Epithelial cell of umbilical artery (primary cell): ENCODE measurements around the gene IL10RA. TPM values are rescaled to one million over a fixed set of nuclear protein-coding genes. Genes with fewer than 3 reads are reported as not detected.

Experiments used
- total RNA-seq: library from RNA; depleted of rRNA; stranded (reverse); fragments of >200 nt; gene quantifications from 2 replicates; pipeline ENCODE4 v1.2.3, GENCODE V29; 2014

Gene IL10RA
- not detected in 2 replicates for total RNA-seq

DNA sequence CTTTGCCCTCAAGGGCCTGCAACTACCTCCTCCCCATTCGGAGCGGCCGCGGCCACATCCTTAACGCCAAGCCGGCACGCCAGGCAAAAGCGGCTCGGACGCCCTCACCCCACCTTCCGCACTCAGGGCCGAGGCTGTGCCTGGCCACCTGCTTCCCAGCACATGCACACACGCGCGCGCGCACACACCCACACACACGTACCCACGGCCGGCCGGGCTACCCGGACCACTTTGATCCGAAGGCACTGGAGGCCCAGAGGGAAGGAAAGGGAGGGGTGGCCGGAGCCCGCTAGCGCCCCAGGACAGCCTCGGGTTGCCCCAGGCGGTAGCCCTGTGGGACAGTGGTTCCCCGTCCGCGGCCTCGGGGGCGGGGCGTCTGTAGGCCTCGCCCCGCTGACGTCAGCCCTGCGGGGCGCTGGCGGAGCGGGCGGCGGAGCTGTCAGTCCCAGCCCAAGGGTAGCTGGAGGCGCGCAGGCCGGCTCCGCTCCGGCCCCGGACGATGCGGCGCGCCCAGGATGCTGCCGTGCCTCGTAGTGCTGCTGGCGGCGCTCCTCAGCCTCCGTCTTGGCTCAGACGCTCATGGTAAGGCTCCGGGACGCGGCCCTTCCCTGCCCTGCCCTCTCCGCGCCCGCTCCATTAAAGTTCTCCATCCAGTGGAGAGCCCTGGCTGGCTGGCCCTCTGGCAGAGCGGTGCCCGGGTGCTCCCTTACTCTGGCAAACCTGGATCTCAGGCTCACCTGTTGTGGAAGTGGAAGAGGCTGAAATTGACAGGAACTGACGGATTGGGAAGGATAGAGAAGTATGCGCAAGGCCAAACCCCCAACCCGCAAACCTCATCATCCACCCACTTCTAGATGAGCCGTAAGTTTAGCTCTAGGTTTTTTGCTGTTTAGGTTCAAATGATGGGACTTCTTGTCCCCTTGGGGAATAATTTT, at the start of gene IL10RA:
IL10RA (plus strand) TSS at position 442 of the 935 bp plus-strand sequence; CDS start at position 516, 74 bp downstream.

Other genes with a start within 250 kb of the IL10RA start
- gene DSCAML1, start 189.2 kb upstream of the IL10RA start, total RNA-seq, result not detected in 2 replicates
- 0.65 and 0.76 TPM in 2 replicates for gene FXYD2, start 161.7 kb upstream of the IL10RA start, total RNA-seq
- 0.32 TPM in 1 of 2 replicates, not detected in the other for gene FXYD6, start 109.7 kb upstream of the IL10RA start, total RNA-seq
- gene TMPRSS13, start 57.0 kb upstream of the IL10RA start, total RNA-seq, result not detected in 2 replicates
- gene TMPRSS4, start 90.7 kb downstream of the IL10RA start, total RNA-seq, result not detected in 2 replicates
- not detected in 2 replicates for gene SMIM35, start 100.6 kb downstream of the IL10RA start, total RNA-seq
- under 0.01 and 0.15 TPM in 2 replicates for gene SCN4B, start 166.4 kb downstream of the IL10RA start, total RNA-seq
- not detected in 2 replicates for gene SCN2B, start 190.2 kb downstream of the IL10RA start, total RNA-seq
- gene JAML, start 238.6 kb downstream of the IL10RA start, total RNA-seq, result 0.65 and 1.2 TPM in 2 replicates